ENCODE data around the gene ARL6IP5. TPM values are rescaled to one million over a fixed set of nuclear protein-coding genes. Genes with fewer than 3 reads are reported as not detected.

Gene ARL6IP5
- total and polyA plus RNA-seq, 9 of the 15 experiments (the other 6 are each of a cell fraction or from before 2014, with no cell fraction given), result 10.3 to 54.0 (median 12.7) TPM

- TF ChIP-seq E4F1 (CRISPR knock-in tag; IDR thresholded peaks at IDR 0.05; ENCODE audit: borderline replicate concordance) (no peak), ZBTB49 (CRISPR knock-in tag; IDR thresholded peaks at IDR 0.05; ENCODE audit: borderline replicate concordance) (no peak), ESRRA (IDR thresholded peaks at IDR 0.05; ENCODE audit: borderline replicate concordance, low read depth) (peak; percentile 65; the same call in 1 of the 2 replicates), E2F3 (CRISPR knock-in tag; IDR thresholded peaks at IDR 0.05) (no peak), MBD2 (IDR thresholded peaks at IDR 0.05; ENCODE audit: borderline replicate concordance, low read depth) (0 out of 2 replicates have a peak, but pooled peaks have one; percentile 11), ZNF253 (CRISPR knock-in tag; conservative IDR thresholded peaks at IDR 0.05) (no peak), ZNF778 (CRISPR knock-in tag; IDR thresholded peaks at IDR 0.05) (no peak), MCM5 (IDR thresholded peaks at IDR 0.05; ENCODE audit: low read depth) (no peak), COPS2 (conservative IDR thresholded peaks at IDR 0.05) (no peak), ZNF12 (CRISPR knock-in tag; IDR thresholded peaks at IDR 0.05) (no peak), XRCC5 (IDR thresholded peaks at IDR 0.05; ENCODE audit: low read depth, low read length) (peak; percentile 61; the same call in 1 of the 2 replicates), TSC22D4 (tag; IDR thresholded peaks at IDR 0.05) (no peak), MTA2 (IDR thresholded peaks at IDR 0.05; ENCODE audit: low read depth) (no peak), PHB2 (IDR thresholded peaks at IDR 0.05; ENCODE audit: low read depth) (no peak), HDAC6 (IDR thresholded peaks at IDR 0.05; ENCODE audit: low read depth, low read length) (no peak), PHB (CRISPR knock-in tag; IDR thresholded peaks at IDR 0.05) (no peak), CHD4 (IDR thresholded peaks at IDR 0.05; ENCODE audit: insufficient read depth, insufficient replicate concordance, low read depth, low read length, poor library complexity, severe bottlenecking) (no peak), ARID1B (IDR thresholded peaks at IDR 0.05) (peak; percentile 49), ZNF224 (CRISPR knock-in tag; IDR thresholded peaks at IDR 0.05) (no peak), ZBTB34 (CRISPR knock-in tag; IDR thresholded peaks at IDR 0.05) (no peak), HDAC1 (IDR thresholded peaks at IDR 0.05) (no peak; a peak in 2 of 4 replicates), NBN (IDR thresholded peaks at IDR 0.05; ENCODE audit: low read depth) (0 out of 2 replicates have a peak, but pooled peaks have one; percentile 28), POU5F1 (IDR thresholded peaks at IDR 0.05; ENCODE audit: borderline replicate concordance, low read depth, low read length, partially characterized antibody) (no peak)
These were observed at the start of gene ARL6IP5 (continued) for GRCh38 chr3:69084326-69085167.

Measured in K562 (cell line).